Stimulated activated CD8-positive, alpha-beta memory T cell treated with anti-CD3 and anti-CD28 coated beads, Interleukin-12 subunit alpha, Interleukin-12 subunit beta, amount 100 ng/mL, for 4 hours (primary cell): ENCODE results near the gene CPNE7.

ENCODE experiments used
- DNase-seq: peaks from one replicate; pipeline ENCODE4 v3.0.0-alpha.2; 2020; ENCODE audit warnings: low read depth

Gene CPNE7

DNA sequence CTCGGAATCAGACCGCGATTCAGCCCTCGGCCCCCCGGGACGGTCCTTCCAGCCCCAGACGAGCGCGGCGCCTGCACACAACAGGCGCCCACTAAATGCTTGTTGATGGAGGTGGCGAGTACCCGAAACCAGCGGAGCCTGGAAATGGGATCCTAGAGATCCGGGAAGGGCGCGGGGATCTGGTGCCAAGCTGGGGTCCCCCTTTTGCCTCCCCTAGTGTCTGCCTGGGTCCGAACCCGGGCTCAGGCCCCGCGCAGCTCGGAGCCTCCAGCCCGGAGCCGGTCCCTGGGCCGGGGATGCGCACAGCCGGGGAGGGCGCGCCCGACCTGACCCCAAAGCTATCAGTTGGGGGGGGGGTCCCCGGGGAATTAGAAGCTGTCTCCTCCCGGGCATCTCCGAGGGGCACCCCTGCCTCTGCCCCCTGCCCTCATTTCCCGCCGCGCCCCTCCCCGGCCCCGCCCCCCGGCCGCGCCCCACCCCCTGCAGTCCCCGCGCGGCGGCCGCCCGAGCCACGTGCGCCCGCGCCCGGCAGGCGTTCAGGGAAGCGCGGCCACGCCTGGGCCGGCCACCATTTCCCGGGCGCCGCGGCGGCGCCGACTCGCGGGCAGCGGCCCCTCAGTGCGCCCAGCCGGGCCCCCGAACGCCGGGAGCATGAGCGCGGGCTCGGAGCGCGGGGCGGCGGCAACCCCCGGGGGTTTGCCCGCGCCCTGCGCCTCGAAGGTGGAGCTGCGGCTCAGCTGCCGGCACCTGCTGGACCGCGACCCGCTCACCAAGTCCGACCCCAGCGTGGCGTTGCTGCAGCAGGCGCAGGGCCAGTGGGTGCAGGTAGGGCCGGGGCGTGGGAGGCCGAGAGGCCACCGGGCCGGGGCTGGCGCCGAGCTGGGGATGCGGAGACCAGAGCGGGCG lies at the start of gene CPNE7:
Gene CPNE7 (plus strand): TSS at position 512 of the 906 bp plus-strand sequence. CDS start 140 bp downstream, at position 652.
- no peak for DNase-seq

DNA sequence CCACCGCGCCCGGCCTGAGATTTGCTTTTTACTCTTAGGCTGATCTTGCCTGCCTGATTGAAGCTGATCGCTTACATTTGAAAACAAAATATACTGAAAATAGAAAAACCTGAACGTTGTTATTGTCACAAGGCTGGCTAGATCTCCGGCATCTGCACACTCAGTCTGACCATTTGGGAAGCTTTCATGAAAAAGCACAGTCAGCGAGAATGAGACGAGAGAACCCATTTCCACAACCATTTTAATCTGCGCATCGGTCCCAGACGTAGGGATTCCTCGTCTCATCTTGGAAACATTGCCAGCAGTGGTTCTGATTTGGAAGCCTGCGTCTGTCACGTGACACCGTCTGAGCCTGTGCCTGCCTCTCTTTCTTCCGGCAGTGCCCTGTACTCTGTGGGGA lies 46.5 kb upstream of the CPNE7 start:
- no peak for DNase-seq

DNA sequence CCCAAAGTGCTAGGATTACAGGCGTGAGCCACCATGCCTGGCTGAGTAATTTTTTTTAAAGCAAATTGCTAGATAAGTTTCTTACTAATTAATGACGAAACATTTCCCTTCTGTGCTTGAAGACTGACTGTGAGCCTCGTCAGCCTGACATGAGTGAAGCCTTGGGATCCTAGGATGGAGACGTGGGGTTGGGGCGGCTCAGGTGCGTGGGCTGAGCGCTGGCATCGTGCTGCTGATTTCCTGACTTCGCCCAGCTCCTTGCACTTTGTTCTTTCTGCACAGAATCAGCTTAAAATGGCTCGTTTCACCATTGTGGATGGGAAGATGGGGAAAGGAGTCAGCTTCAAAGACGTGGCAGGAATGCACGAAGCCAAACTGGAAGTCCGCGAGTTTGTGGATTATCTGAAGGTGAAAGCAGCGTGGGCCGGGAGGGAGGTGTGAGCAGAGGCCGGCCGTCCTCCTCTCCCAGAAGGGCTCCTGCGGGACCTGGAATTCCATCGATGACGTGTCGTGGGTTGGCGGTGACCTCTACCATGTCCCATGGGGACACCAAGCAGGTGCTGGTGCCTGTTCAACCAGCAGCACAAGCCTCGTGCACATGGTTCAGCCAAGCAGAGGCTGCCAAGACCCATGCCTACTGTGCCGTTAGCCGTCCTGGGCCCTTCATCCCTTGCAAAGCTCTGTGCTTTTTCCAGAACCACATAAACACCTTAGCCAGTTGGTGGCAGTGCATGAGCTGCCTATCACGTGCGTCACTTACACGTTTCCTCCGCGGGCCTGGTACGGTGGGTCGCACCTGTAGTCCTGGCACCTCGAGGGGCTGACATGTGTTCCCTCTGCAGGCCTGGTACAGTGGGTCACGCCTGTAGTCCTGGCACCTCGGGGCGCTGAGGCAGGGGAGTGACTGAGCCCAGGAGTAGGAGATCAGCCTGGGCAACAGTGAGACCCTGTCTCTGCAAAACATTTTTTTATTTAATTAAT lies 44.9 kb upstream of the CPNE7 start:
- no peak for DNase-seq

DNA sequence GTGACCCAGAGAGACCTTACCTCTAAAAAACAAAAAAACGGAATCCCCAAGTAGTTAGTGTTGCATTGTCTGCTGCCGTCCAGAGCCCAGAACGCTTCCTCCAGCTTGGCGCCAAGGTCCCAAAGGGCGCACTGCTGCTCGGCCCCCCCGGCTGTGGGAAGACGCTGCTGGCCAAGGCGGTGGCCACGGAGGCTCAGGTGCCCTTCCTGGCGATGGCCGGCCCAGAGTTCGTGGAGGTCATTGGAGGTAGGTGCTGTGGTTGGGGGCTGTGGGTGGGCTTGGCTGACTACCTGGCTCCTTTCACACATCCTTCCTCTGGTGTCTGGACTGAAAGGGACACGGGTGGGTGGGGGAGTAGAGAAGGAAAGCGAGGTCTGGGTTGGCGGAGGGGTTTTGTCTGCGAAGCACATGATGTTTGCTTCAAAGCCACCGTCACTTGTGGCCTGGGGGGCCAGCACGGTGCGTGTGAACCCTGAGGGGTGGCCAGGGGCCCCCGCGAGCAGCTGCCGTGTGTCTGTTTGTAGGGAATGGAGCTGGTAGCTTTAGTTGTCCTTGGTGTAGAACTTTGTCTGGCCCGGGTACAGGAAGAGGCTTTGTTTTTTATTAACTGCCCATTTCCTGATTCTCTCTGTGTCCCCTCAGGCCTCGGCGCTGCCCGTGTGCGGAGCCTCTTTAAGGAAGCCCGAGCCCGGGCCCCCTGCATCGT lies 43.6 kb upstream of the CPNE7 start:
- no peak for DNase-seq

DNA sequence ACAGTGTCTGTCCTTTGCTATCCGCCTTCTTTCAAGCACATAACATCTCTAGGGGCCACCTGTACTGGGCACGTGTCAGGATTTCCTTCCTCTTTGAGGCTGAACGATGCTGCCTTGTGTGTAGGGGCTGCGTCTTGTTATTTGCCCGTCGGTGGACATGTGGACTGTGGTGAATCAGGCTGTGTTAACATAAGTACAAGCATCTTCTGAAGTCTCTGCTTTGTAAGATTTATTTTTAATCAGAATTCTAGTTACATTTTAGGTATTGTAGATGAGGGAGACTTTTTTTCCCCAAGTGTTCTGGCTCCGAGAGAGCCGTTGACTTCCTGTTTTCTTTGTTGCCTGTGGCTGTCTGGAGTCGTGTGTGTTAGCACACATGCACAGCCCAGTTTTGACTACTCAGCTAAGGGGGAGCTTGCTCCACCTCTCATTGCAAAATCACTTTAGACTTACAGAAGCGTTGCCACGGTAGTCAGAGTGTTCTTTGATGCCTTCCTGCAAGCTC lies 41.3 kb upstream of the CPNE7 start:
- DNase-seq, result no peak

DNA sequence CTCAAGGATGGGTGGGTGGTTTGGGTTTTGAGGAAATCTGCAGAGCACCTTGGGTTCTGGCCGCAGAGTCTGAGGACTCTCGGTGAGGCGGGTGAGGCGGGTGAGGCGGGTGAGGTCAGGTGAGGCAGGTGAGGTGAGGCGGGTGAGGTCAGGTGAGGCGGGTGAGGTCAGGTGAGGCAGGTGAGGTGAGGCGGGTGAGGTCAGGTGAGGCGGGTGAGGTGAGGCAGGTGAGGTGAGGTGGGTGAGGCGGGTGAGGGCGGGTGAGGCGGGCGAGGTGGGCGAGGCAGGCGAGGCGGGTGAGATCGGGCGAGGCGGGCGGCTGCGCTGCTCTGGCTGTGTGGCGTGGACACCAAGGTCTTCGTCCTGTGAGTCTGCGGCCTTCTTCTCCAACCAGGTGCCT lies 39.2 kb upstream of the CPNE7 start:
- DNase-seq, result no peak

DNA sequence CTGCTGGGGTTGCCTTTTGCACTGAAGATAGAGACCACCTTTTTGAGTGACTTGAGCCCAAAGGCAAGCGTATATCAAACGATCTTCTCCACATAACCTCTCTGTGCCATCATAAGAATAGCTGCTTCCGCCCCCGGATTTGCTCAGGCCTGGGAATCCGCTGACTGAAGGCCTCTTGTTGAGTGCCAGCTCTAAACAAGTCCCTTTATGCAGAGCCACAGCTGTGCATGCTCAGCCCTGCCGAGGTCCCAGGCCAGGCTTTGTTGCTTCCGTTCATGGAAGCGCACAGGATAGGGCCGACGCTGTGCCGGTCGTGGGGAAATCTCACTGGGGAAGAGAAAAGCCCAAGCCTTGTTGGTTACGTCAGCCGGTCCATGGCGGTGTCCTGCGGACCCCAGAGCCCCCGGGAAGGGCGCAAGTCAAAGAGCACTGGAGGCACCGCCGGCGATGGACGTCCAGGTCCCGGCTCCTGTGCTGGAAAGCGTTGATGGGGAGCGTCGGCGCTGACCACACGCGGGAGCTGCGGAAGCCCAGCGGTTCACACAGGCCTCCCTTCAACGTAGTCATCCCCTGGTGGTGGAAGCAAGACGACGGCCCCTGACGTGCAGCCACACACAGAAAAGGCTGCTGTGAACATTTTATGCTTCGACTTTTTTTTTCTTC lies 38.5 kb upstream of the CPNE7 start:
- no peak for DNase-seq

DNA sequence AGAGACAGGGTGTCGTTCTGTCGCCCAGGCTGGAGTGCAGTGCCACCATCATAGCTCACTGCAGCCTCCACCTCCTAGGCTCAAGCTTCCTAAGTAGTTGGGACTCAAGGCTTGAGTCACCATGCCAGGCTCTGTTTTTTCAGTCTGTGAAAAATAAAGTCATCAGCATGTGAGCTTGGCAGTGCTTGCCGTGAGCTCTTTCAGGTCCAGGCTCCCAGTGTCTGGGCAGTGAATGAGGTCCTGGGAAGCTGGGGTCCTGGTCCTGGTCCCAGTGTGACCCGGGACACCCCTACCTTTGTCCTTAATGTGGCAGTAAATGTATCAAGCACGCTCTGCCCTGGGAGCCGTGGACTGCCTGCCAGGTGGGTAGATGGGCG lies 38.0 kb upstream of the CPNE7 start:
- no peak for DNase-seq

DNA sequence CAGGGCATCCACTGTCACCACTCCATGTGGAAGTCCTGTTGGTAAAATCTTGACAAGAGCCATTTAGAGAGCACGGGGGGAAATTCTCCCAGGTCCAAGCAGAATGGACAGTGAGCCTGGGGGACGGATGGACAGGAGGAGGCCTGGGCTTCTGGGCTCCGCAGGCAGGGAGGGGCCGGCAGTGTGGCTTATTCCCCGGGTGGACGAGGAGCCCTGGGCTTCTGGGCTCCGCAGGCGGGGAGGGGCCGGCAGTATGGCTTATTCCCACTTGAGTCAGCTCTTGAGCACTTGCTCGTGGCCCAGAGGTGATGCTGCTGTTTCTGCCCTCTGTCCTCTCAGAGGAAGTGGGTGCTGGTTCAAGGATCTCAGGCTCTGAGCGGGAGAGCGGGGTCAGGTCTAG lies 37.3 kb upstream of the CPNE7 start:
- no peak for DNase-seq

DNA sequence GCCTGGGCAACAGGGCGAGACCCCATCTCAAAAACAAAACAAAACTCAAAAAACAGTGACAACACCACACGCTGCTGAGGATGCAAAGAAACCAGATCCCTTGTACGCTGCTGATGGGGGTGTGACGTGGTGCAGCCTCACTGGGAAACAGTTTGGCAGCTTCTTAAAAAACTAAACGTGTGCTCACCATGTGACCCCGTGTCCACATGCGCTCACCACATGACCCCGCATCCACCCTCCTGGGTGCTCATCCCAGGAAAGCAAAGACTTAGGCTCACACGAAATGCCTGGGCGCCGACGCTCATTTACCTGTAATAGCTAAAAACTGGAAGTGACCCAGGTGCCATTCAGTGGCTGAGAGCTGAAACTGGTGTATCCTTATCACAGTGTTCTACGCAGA lies 35.0 kb upstream of the CPNE7 start:
- no peak for DNase-seq

DNA sequence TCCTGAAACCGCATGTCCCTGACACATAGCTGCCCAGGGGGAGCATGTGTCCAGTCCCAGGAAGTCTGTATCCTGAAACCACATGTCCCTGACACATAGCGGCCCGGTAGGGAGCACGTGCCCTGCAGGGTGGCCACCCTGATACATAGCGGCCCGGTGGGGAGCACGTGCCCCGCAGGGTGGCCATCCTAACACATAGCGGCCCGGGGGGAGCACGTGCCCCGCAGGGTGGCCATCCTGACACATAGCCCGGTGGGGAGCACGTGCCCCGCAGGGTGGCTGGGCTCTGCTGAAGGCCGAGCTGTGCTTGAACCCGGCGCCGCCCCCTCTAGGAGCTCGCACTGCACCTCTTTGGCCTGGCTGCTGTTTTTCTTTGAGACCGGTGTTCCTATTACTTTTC lies 33.8 kb upstream of the CPNE7 start:
- DNase-seq, result no peak

DNA sequence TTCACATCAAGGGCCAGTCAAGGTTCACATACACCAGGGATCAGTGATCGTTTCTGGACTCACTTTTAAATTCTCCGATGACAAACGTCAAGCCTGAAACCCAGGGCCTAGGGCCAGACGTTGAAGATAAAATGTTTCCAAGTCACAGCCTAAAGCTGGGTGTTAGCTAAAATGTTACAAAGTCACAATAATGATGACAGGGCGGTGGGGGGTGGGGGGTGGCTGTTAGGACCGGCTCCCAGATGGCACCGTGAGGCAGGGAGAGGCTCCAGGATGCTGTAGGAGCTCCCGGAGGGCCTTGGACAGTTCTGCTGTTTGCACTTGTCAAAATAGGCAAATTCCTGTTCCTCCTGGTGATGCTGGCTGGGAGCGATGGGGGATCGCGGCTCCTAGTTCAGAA lies 31.4 kb upstream of the CPNE7 start:
- no peak for DNase-seq

DNA sequence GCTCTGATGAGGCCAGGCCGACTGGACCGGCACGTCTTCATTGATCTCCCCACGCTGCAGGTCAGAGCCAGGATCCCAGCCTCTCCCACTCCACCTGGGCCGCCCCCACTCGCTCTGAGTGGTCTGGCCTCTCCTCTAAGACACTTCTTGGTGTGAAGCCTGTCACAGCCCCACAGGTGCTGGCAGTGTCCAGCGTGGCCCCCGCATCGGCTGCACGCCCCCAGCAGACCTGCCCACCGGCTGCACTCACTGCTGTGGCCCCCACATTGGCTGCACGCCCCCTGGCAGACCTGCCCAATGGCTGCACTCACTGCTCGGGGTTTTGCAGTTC lies 30.9 kb upstream of the CPNE7 start:
- no peak for DNase-seq

DNA sequence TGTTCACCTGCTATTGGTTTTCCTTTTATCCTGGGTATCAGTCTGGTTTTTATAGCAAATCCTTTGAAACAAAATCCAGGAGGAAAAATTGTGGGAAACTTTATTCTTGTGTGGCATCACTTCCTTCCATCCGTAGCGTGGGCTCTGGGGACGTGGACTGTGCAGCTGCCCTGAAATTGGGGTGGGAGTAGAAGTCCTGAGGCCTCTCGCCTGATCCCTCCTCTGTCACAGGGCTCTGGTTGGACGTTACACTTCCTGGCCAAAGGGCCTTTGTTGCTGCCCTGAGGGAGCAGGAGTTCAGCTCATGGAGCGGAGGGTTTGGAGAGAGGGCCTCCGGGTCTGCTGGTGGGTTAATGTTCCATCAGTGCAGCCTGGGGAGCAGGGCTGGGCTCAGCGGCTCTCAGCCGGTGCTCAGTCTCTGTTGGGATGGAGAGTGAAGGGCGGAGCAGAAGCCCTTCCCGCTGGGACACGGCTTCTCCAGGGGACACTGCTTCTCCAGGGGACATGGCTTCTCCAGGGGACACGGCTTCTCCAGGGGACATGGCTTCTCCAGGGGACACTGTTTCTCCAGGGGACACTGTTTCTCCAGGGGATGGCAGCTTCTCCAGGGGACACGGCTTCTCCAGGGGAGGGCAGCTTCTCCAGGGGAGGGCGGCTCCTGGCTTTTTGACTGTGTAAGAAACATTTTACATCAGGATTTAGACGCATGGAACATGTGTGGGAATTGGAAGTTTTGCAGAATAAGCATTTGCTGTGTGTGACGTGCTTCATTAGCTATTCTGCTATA lies 30.3 kb upstream of the CPNE7 start:
- no peak for DNase-seq

DNA sequence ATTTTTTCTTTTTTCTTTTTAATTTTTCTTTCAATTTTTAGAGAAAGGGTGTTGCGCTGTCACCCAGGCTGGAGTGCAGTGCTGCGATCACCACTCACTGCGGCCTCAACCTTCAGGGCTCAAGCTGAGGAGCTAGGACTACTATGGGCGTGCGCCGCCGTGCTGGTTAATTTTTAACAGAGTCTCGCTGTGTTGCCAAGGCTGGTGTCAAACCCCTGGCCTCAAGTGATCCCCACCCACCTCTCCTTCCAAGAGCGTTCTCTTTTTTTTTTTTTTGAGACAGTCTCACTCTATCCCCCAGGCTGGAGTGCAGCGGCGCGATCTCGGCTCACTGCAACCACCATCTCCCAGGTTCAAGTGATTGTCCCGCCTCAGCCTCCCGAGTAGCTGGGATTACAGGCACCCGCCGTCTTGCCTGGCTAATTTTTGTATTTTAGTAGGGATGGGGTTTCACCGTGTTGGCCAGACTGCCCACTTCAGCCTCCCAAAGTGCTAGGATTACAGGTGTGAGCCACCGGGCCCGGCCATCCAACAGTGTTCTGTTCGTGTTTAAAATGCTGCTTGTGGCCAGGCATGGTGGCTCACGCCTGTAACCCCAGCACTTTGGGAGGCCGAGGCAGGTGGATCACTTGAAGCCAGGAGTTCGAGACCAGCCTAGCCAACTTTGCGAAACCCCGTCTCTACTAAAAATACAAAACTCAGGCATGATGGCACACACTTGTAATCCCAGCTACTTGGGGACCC lies 29.6 kb upstream of the CPNE7 start:
- no peak for DNase-seq

DNA sequence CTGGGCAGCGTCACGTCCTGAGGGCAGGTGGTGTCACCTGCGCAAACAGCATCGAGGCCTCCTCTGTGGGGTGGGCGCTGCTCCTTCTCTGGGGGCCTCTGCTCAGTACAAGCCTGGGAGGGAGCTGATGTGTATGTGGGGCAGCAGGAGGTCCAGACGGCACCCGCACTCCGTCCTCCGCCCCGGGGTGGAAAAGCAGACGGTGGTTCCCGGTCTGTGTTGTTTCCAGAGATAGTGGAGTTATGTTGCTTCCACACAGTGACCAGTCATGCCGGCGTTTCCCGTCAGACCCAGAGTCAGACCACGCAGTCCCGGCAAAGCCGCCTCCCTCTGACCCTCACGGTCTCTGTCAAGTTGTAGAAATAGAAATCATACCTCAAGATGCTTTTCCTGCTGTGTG lies 28.8 kb upstream of the CPNE7 start:
- no peak for DNase-seq

DNA sequence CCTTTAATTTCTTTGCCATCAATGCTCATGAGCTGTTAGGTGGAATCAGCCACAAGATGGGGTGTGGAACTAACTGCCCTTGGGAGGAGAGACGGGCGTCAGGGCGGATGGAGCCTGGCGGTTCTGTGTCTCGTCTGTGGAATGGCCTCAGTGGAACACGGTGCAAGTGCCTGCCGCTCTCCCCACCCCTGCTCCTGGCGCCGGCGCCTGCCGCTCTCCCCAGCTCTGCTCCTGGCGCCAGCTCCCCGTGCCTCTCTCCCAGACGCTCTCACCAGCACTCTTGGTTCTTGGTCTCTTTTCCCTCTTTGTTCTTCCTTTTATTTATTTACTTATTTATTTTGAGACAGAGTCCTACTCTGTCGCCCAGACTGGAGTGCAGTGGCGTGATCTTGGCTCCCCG lies 28.3 kb upstream of the CPNE7 start:
- no peak for DNase-seq

DNA sequence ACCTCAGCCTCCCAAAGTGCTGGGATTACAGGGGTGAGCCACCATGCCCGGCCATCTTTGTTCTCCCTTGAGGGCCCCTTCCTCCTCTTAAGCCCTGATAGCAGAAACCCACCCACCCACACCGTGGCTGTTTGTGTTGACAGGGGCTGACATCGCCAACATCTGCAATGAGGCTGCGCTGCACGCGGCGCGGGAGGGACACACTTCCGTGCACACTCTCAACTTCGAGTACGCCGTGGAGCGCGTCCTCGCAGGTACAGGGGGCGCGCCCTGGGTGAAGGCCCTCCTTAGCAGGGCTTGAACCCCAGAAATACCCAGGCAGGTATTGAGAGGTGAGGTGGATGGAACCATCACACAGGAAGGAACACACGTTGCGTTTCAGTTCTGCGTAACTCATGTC lies 27.7 kb upstream of the CPNE7 start:
- no peak for DNase-seq

DNA sequence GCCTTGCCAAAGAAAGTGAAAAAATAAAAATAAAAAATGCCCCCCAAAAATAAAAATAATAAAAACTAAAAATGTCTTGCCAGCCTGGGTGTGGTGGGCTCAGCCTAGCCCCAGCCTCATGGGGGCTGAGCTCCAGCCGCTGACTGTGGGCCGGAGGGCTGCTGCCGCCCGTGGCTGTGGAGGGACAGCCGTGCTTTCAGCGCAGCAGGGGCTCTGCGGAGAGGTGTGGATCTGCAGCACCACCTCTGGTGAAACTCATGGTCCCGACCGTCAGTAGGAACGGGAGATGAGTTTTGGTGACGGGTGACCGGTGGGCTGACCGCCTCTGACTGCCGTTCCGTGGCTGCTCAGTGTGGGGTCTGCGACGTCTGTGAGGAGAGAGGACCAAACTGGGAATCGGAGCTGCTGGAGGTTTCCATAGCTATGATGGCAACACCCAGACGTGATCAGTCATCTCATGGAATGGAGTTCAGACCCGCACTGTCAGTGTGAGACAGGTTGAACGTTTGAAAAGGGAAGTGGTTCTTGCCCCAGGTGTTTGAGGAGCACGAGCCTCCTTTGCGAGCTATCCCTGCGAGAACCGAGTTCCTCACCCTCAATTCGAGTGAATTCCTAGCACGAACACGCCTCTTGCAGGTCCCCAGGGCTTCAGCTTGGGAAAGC lies 27.1 kb upstream of the CPNE7 start:
- DNase-seq, result no peak
